ENCODE measurements around the gene OR4S1. TPM values are rescaled to one million over a fixed set of nuclear protein-coding genes. Genes with fewer than 3 reads are reported as not detected.

Gene OR4S1
- total RNA-seq, 4 donors from 2014 or later: not detected

DNA sequence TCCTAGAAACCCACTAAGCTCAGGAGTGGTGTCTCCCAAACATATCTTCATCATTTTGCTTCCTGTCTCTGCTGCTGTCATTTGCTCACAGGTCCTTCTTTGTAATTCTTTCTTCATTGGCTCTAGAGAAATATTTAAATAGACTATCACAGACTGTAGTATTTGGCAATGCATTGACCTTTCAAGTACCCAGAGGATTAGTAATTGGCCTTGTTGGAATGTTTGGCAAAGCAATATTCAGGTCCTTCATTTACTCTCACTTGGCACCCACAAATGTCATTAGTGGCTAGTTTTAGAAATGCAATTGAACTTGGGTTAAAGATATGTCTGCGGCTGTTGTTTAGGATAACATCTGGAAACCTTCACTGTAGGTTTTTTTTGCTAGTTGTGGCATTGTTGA, 48.7 kb downstream of the OR4S1 start:
- no peak overlapping the region for H3K4me3 ChIP-seq
- no peak for DNase-seq (ENCODE audit: low spot score in 2 of 2)

More for the DNA sequence above, 48.7 kb downstream of the OR4S1 start:
- H3K4me1 ChIP-seq: no peaks in the 10 kb centered on the region
- no peaks in the 10 kb centered on the region for H3K27me3 ChIP-seq
- 100% methylated on average over 1 of the region's 1 CpG for WGBS
- H3K9me3 ChIP-seq: peaks cover 4% of the 10 kb centered on the region
- H3K36me3 ChIP-seq: no peaks in the 10 kb centered on the region
- TF ChIP-seq EP300 (IDR thresholded peaks at IDR 0.05) (no peak), POLR2A (IDR thresholded peaks at IDR 0.05) (no peak), POLR2AphosphoS5 (IDR thresholded peaks at IDR 0.05) (no peak)
- H3K27ac ChIP-seq: no peak overlapping the region

Other genes starting within 250 kb of the OR4S1 start
- gene OR4B1, start 89.4 kb upstream of the OR4S1 start, total RNA-seq: not detected
- not detected for gene OR4X2, start 61.1 kb upstream of the OR4S1 start, total RNA-seq
- gene OR4X1, start 42.4 kb upstream of the OR4S1 start, total RNA-seq: not detected
- not detected for gene OR4C3, start 18.7 kb downstream of the OR4S1 start, total RNA-seq
- gene OR4C5, start 60.2 kb downstream of the OR4S1 start, total RNA-seq: not detected
- gene OR4A47, start 182.6 kb downstream of the OR4S1 start, total RNA-seq: not detected

Measured in suprapubic skin (tissue), 4 donors.